ENCODE results near the gene GRID2.

The GRID2 gene

DNA sequence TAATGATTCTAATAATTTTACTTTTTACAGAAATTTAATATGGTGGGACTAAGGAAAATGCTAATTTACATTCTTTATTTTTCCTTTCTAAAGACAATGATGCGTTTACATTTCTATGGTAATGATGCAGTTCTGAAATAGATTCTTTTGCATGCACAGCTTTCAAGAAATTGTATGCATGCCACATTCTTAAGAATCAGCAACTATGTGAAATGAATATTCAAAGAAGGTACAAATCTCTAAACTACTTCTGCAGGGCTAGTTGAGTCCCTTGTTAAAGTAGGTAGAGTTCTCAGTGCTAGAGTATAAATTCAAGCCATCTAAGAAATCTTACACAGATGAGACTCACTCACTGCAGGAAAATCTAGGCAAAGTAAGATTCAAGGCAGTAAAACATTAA lies 24.5 kb upstream of the GRID2 start:
- no peak for ATAC-seq

DNA sequence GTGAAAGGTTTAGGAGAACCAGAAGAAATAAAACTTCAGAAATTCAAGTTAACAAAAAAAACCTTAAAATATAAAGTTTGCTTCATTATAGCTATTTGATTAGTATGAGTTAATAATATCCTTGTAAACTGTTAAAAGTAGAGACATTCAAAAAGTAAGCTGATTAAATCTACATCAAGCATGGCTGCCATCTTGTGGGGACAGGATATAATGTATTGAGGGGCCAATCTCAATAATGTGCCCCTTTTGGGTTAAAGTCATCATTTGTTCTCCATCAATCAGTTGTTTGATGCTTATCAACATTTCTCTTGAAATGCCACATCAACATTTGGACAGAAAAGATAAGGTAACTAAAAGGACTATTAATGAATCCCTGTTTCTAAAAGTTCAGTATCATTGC lies 4.6 kb upstream of the GRID2 start:
- ATAC-seq: no peak
- TF ChIP-seq PPARA (CRISPR knock-in tag; IDR thresholded peaks at IDR 0.05; ENCODE audit: borderline replicate concordance) (no peak), ARNTL (CRISPR knock-in tag; IDR thresholded peaks at IDR 0.05; ENCODE audit: borderline replicate concordance, low read depth) (no peak), CSDC2 (CRISPR knock-in tag; IDR thresholded peaks at IDR 0.05) (no peak), ZC3H10 (CRISPR knock-in tag; IDR thresholded peaks at IDR 0.05) (no peak), ZNF8 (CRISPR knock-in tag; IDR thresholded peaks at IDR 0.05) (no peak), ZNF565 (CRISPR knock-in tag; conservative IDR thresholded peaks at IDR 0.05; ENCODE audit: low read depth) (no peak), ZFP30 (CRISPR knock-in tag; IDR thresholded peaks at IDR 0.05) (no peak), OSR1 (CRISPR knock-in tag; IDR thresholded peaks at IDR 0.05) (no peak), BACH2 (CRISPR knock-in tag; IDR thresholded peaks at IDR 0.05; ENCODE audit: borderline replicate concordance) (no peak), ZFP3 (CRISPR knock-in tag; IDR thresholded peaks at IDR 0.05) (no peak), SNAI2 (CRISPR knock-in tag; IDR thresholded peaks at IDR 0.05) (no peak), TOX (CRISPR knock-in tag; IDR thresholded peaks at IDR 0.05; ENCODE audit: borderline replicate concordance) (no peak), ESRRG (CRISPR knock-in tag; IDR thresholded peaks at IDR 0.05) (no peak), TCF4 (CRISPR knock-in tag; IDR thresholded peaks at IDR 0.05; ENCODE audit: borderline replicate concordance) (no peak), ISL1 (CRISPR knock-in tag; IDR thresholded peaks at IDR 0.05) (no peak)
- TF ChIP-seq, protein P1, sequence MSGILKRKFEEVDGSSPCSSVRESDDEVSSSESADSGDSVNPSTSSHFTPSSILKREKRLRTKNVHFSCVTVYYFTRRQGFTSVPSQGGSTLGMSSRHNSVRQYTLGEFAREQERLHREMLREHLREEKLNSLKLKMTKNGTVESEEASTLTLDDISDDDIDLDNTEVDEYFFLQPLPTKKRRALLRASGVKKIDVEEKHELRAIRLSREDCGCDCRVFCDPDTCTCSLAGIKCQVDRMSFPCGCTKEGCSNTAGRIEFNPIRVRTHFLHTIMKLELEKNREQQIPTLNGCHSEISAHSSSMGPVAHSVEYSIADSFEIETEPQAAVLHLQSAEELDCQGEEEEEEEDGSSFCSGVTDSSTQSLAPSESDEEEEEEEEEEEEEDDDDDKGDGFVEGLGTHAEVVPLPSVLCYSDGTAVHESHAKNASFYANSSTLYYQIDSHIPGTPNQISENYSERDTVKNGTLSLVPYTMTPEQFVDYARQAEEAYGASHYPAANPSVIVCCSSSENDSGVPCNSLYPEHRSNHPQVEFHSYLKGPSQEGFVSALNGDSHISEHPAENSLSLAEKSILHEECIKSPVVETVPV (CRISPR knock-in tag; IDR thresholded peaks at IDR 0.05): no peak
- TF ChIP-seq, protein P2, sequence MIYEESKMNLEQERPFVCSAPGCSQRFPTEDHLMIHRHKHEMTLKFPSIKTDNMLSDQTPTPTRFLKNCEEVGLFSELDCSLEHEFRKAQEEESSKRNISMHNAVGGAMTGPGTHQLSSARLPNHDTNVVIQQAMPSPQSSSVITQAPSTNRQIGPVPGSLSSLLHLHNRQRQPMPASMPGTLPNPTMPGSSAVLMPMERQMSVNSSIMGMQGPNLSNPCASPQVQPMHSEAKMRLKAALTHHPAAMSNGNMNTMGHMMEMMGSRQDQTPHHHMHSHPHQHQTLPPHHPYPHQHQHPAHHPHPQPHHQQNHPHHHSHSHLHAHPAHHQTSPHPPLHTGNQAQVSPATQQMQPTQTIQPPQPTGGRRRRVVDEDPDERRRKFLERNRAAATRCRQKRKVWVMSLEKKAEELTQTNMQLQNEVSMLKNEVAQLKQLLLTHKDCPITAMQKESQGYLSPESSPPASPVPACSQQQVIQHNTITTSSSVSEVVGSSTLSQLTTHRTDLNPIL (CRISPR knock-in tag; IDR thresholded peaks at IDR 0.05; ENCODE audit: low read depth): no peak
- TF ChIP-seq, protein P3, sequence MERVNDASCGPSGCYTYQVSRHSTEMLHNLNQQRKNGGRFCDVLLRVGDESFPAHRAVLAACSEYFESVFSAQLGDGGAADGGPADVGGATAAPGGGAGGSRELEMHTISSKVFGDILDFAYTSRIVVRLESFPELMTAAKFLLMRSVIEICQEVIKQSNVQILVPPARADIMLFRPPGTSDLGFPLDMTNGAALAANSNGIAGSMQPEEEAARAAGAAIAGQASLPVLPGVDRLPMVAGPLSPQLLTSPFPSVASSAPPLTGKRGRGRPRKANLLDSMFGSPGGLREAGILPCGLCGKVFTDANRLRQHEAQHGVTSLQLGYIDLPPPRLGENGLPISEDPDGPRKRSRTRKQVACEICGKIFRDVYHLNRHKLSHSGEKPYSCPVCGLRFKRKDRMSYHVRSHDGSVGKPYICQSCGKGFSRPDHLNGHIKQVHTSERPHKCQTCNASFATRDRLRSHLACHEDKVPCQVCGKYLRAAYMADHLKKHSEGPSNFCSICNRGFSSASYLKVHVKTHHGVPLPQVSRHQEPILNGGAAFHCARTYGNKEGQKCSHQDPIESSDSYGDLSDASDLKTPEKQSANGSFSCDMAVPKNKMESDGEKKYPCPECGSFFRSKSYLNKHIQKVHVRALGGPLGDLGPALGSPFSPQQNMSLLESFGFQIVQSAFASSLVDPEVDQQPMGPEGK (CRISPR knock-in tag; IDR thresholded peaks at IDR 0.05; ENCODE audit: borderline replicate concordance): no peak
- TF ChIP-seq, protein P4, sequence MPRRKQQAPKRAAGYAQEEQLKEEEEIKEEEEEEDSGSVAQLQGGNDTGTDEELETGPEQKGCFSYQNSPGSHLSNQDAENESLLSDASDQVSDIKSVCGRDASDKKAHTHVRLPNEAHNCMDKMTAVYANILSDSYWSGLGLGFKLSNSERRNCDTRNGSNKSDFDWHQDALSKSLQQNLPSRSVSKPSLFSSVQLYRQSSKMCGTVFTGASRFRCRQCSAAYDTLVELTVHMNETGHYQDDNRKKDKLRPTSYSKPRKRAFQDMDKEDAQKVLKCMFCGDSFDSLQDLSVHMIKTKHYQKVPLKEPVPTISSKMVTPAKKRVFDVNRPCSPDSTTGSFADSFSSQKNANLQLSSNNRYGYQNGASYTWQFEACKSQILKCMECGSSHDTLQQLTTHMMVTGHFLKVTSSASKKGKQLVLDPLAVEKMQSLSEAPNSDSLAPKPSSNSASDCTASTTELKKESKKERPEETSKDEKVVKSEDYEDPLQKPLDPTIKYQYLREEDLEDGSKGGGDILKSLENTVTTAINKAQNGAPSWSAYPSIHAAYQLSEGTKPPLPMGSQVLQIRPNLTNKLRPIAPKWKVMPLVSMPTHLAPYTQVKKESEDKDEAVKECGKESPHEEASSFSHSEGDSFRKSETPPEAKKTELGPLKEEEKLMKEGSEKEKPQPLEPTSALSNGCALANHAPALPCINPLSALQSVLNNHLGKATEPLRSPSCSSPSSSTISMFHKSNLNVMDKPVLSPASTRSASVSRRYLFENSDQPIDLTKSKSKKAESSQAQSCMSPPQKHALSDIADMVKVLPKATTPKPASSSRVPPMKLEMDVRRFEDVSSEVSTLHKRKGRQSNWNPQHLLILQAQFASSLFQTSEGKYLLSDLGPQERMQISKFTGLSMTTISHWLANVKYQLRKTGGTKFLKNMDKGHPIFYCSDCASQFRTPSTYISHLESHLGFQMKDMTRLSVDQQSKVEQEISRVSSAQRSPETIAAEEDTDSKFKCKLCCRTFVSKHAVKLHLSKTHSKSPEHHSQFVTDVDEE (CRISPR knock-in tag; IDR thresholded peaks at IDR 0.05): no peak
- TF ChIP-seq, protein P5, sequence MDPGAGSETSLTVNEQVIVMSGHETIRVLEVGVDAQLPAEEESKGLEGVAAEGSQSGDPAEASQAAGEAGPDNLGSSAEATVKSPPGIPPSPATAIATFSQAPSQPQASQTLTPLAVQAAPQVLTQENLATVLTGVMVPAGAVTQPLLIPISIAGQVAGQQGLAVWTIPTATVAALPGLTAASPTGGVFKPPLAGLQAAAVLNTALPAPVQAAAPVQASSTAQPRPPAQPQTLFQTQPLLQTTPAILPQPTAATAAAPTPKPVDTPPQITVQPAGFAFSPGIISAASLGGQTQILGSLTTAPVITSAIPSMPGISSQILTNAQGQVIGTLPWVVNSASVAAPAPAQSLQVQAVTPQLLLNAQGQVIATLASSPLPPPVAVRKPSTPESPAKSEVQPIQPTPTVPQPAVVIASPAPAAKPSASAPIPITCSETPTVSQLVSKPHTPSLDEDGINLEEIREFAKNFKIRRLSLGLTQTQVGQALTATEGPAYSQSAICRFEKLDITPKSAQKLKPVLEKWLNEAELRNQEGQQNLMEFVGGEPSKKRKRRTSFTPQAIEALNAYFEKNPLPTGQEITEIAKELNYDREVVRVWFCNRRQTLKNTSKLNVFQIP (CRISPR knock-in tag; IDR thresholded peaks at IDR 0.05; ENCODE audit: borderline replicate concordance, low read depth): no peak

More for the DNA sequence above, 24.5 kb upstream of the GRID2 start:
- TF ChIP-seq RARB (CRISPR knock-in tag; IDR thresholded peaks at IDR 0.05): no peak

DNA sequence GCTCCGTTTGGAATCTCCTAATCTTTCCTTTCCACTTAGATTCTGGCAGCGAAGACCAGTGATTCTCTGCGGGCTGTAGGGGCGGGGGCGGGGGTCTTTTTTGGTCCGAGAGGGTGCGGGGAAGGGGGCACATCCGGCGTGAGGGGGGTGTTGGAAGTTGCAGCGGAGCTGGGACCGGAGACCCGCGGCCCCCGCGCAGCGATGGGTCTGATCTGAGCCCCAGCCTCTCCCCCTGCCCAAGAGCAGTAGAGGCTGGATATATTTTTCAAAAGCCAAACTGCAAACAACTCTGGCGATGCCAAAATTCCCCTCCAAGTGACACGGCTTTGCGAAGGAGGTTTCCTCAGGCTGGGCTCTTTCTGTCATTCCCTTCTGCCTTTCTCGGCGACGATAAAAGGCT lies 355 bp downstream of the GRID2 start:
- peak; percentile 15 for ATAC-seq
- TF ChIP-seq GLIS3 (CRISPR knock-in tag; IDR thresholded peaks at IDR 0.05) (no peak), ARNTL (CRISPR knock-in tag; IDR thresholded peaks at IDR 0.05; ENCODE audit: borderline replicate concordance, low read depth) (no peak), TOX (CRISPR knock-in tag; IDR thresholded peaks at IDR 0.05; ENCODE audit: borderline replicate concordance) (no peak), ZC3H10 (CRISPR knock-in tag; IDR thresholded peaks at IDR 0.05) (no peak), ZFP30 (CRISPR knock-in tag; IDR thresholded peaks at IDR 0.05) (no peak), SNAI2 (CRISPR knock-in tag; IDR thresholded peaks at IDR 0.05) (no peak)
- TF ChIP-seq, protein P4 (CRISPR knock-in tag; IDR thresholded peaks at IDR 0.05): no peak
- TF ChIP-seq, protein P2 (CRISPR knock-in tag; IDR thresholded peaks at IDR 0.05; ENCODE audit: low read depth): no peak

Data from SK-N-SH treated with all-trans-retinoic acid at 6 μM for 48 hours (cell line).